Measurements from ENCODE around the gene TGFBR3.

DNA sequence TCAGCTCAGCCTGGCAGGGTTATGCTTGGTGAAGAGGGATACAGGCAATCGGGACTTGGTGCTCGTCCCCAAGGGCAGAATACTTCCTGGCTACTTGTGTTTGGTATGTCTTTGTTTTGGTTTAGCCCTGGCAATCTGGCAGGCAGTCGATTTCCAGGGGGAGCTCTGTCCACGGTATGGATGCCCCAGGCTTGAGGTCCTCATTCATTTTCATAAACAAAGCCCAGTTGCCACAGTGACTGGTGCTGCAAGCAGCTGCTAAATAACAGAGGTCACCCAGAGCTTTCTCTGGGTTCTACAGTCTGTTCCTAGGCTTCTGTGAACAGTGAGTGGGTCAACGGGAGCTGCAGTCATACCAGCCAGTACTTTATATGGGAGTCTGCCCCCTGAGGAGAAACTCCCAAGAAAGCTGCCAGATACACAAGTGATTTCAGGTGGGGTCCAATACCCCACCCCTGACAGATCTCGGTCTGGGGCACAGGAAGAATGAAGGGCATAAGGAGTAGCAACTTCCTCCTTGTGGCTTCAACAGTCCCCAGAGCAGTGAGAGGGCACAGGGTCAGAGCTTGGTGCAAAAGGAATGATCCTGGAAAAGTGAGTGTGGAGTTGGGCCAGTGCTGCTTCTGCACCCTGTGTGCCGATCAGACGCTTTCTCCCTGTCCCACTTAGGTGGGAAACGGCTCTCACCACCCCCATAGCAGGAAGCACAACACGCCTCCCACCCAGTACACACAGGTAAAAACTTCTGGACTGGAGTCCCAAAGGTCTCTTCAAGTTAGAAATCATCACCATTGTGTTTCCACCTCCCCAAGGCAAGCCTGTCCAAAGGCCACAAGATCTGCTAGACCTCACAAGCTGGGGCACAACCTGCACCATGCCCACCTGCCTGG lies 55.5 kb downstream of the TGFBR3 start:
- TF ChIP-seq, protein P1, sequence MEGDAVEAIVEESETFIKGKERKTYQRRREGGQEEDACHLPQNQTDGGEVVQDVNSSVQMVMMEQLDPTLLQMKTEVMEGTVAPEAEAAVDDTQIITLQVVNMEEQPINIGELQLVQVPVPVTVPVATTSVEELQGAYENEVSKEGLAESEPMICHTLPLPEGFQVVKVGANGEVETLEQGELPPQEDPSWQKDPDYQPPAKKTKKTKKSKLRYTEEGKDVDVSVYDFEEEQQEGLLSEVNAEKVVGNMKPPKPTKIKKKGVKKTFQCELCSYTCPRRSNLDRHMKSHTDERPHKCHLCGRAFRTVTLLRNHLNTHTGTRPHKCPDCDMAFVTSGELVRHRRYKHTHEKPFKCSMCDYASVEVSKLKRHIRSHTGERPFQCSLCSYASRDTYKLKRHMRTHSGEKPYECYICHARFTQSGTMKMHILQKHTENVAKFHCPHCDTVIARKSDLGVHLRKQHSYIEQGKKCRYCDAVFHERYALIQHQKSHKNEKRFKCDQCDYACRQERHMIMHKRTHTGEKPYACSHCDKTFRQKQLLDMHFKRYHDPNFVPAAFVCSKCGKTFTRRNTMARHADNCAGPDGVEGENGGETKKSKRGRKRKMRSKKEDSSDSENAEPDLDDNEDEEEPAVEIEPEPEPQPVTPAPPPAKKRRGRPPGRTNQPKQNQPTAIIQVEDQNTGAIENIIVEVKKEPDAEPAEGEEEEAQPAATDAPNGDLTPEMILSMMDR (IDR thresholded peaks at IDR 0.05), result peak in 4 of 5 experiments; percentile 24 to 59 (median 40)
- TF ChIP-seq POLR2A (IDR thresholded peaks at IDR 0.05), result peak in 1 of 2 donors; percentile 9
